ENCODE measurements around the gene GRAMD2A.

GRCh38 chr15:72147418-72147817 is 50.2 kb downstream of the GRAMD2A start:
- TF ChIP-seq CTCF (IDR thresholded peaks at IDR 0.05) (no peak), EP300 (IDR thresholded peaks at IDR 0.05) (no peak), POLR2A (IDR thresholded peaks at IDR 0.05) (no peak), POLR2AphosphoS5 (IDR thresholded peaks at IDR 0.05) (no peak)
